ENCODE data around the gene MAP1LC3B.

DNA sequence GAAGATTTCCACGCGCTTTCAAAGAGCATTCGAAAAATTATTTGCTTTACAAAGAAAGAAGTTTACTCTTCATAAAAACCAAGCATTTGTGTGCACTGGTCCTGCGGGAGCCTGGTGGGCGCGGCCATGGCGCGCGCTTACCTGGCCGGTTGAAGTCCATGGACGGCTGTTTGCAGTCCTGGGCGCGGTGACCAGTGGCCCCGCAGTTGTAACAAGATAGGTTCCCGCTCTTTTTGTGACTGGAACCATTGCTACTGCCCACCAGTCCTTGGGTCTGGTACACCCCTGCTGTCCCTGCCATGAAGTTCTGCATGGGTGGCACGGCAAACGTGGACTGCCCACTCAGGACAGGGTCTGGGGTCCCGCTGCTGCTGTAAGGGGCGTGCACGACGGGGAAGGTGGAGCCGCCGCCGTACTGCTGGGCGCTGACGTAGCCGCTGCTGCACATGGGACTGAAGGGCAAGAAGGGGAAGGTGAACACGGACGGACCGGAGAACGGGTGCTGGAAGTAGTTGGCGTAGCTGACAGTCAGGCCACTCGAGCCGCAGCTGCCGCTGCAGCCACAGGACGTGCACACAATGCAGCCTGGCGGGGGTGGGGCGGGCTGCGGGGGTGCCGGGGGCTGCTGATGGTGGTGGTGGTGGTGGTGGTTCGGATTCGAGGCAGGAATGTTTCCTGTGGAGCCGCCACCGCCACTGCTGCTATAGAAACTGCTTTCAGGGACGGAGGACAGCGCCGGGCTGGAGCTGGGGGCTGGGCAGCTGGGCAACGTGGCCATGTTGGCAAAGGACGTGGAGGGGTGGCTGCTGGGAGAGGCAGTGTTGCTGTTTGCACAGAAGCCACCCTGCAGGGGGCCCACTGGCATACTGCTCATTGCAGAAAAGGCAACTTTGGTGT, 19.5 kb downstream of the MAP1LC3B start:
- TF ChIP-seq MAX (IDR thresholded peaks at IDR 0.05) = no peak
- TF ChIP-seq HDAC6 (IDR thresholded peaks at IDR 0.05; ENCODE audit: low read depth, low read length) = no peak
- TF ChIP-seq TAF7 (optimal IDR thresholded peaks at IDR 0.05; ENCODE audit: borderline replicate concordance, low read depth, low read length) = no peak
- TF ChIP-seq, protein P1, sequence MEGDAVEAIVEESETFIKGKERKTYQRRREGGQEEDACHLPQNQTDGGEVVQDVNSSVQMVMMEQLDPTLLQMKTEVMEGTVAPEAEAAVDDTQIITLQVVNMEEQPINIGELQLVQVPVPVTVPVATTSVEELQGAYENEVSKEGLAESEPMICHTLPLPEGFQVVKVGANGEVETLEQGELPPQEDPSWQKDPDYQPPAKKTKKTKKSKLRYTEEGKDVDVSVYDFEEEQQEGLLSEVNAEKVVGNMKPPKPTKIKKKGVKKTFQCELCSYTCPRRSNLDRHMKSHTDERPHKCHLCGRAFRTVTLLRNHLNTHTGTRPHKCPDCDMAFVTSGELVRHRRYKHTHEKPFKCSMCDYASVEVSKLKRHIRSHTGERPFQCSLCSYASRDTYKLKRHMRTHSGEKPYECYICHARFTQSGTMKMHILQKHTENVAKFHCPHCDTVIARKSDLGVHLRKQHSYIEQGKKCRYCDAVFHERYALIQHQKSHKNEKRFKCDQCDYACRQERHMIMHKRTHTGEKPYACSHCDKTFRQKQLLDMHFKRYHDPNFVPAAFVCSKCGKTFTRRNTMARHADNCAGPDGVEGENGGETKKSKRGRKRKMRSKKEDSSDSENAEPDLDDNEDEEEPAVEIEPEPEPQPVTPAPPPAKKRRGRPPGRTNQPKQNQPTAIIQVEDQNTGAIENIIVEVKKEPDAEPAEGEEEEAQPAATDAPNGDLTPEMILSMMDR (IDR thresholded peaks at IDR 0.05; ENCODE audit: control extremely low read depth in 1 of 3, insufficient read depth in 1 of 3, low read depth in 1 of 3, low read length in 3 of 3) = no peak
- TF ChIP-seq RFX5 (IDR thresholded peaks at IDR 0.05; ENCODE audit: borderline replicate concordance, low read depth, low read length) = no peak
- no peak for TF ChIP-seq EGR1 (IDR thresholded peaks at IDR 0.05; ENCODE audit: borderline replicate concordance, low read depth, low read length)
- no peak for TF ChIP-seq POLR2AphosphoS5 (IDR thresholded peaks at IDR 0.05; ENCODE audit: low read depth, low read length)
- TF ChIP-seq PHF8 (conservative IDR thresholded peaks at IDR 0.05; ENCODE audit: low read depth, low read length) = no peak
- TF ChIP-seq SP2 (IDR thresholded peaks at IDR 0.05; ENCODE audit: low read length) = no peak
- no peak for TF ChIP-seq USF2 (IDR thresholded peaks at IDR 0.05; ENCODE audit: low read length)
- no peak for TF ChIP-seq BRCA1 (IDR thresholded peaks at IDR 0.05; ENCODE audit: low read depth, low read length)
